IMR-90 (cell line): Measurements from ENCODE around the gene ANKFN1. TPM values are rescaled to one million over a fixed set of nuclear protein-coding genes. Genes with fewer than 3 reads are reported as not detected.

ENCODE experiments used
- ATAC-seq: fragments of 200-7000 bp; cut with Tn5 transposase; 2 replicates; pipeline ENCODE4 v1.9.1; 2020; ENCODE audit warnings: low read depth, mild to moderate bottlenecking, moderate library complexity
- BruUV-seq: library from RNA; stranded (reverse); fragments of 400-500 nt; replicated peaks from 2 replicates; lab custom pipeline; 2021; lab: Mats Ljungman, UMichigan
- CTCF ChIA-PET: fragments of 300-600 bp; formaldehyde crosslinking; extraction: SDS; loops from one replicate; lab custom pipeline; 2021; ENCODE audit warnings: antibody characterized with exemption; lab: Yijun Ruan, JAX
- POLR2A ChIA-PET: fragments of 300-600 bp; sonication (Branson Sonifier 250); formaldehyde crosslinking; loops from one replicate; lab custom pipeline; 2022; ENCODE audit warnings: antibody characterized with exemption; ENCODE audit not compliant: unreplicated experiment; lab: Charles Lee
- DNase-seq: peaks from one replicate; pipeline ENCODE4 v3.0.0; 2013
- H2AFZ ChIP-seq: replicated peaks from 2 replicates; pipeline ENCODE3; 2013; ENCODE audit warnings: low read length, mild to moderate bottlenecking; ENCODE audit not compliant: poor library complexity
- H2AK5ac ChIP-seq: 2 replicates; pipeline ENCODE4 v1.6.1; 2013; ENCODE audit warnings: low read depth, low read length, inconsistent platforms
- H2AK9ac ChIP-seq: replicated peaks from 2 replicates; pipeline ENCODE3; 2013; ENCODE audit warnings: mild to moderate bottlenecking, low read depth, low read length, moderate library complexity; ENCODE audit not compliant: poor library complexity
- H2BK120ac ChIP-seq: 2 replicates; pipeline ENCODE4 v1.6.1; 2013; ENCODE audit warnings: low read depth, low read length, inconsistent platforms
- H2BK15ac ChIP-seq: 3 replicates; pipeline ENCODE4 v1.6.1; 2013; ENCODE audit warnings: low read depth, low read length, inconsistent platforms
- H2BK20ac ChIP-seq: 2 replicates; pipeline ENCODE4 v1.6.1; 2013; ENCODE audit warnings: low read depth, mild to moderate bottlenecking, inconsistent platforms, low read length, moderate library complexity
- H2BK5ac ChIP-seq: 2 replicates; pipeline ENCODE4 v1.6.1; 2013; ENCODE audit warnings: mild to moderate bottlenecking, low read depth, low read length, inconsistent platforms; ENCODE audit not compliant: poor library complexity, severe bottlenecking
- H3K14ac ChIP-seq: replicated peaks from 2 replicates; pipeline ENCODE4 v1.6.1; 2013; ENCODE audit warnings: low read depth, low read length, inconsistent platforms
- H3K18ac ChIP-seq: 2 replicates; pipeline ENCODE4 v1.6.1; 2013; ENCODE audit warnings: low read depth, low read length, control low read depth
- H3K23ac ChIP-seq: 2 replicates; pipeline ENCODE4 v1.6.1; 2013; ENCODE audit warnings: low read depth, low read length, inconsistent platforms
- H3K27ac ChIP-seq: 2 replicates; pipeline ENCODE4 v1.5.1; 2013; ENCODE audit warnings: mild to moderate bottlenecking, control low read depth, low read length; ENCODE audit not compliant: insufficient read depth
- H3K27me3 ChIP-seq: 2 replicates; pipeline ENCODE4 v1.6.1; 2013; ENCODE audit warnings: low read length; ENCODE audit not compliant: control insufficient read depth, insufficient read depth
- H3K36me3 ChIP-seq: 2 replicates; pipeline ENCODE4 v1.6.1; 2013; ENCODE audit warnings: low read length, mixed read lengths; ENCODE audit not compliant: control insufficient read depth, insufficient read depth
- H3K4ac ChIP-seq: 2 replicates; pipeline ENCODE4 v1.6.1; 2013; ENCODE audit warnings: low read depth, low read length, inconsistent platforms
- H3K4me1 ChIP-seq: 2 replicates; pipeline ENCODE4 v1.6.1; 2013; ENCODE audit warnings: low read length, mixed read lengths; ENCODE audit not compliant: control insufficient read depth, insufficient read depth
- H3K4me2 ChIP-seq: 2 replicates; pipeline ENCODE4 v1.6.1; 2013; ENCODE audit warnings: low read depth, mild to moderate bottlenecking, control low read depth, low read length, moderate library complexity
- H3K4me3 ChIP-seq: 2 replicates; pipeline ENCODE4 v1.5.1; 2013; ENCODE audit warnings: low read depth, mild to moderate bottlenecking, control low read depth, low read length, moderate library complexity; ENCODE audit not compliant: insufficient read depth
- H3K56ac ChIP-seq: 2 replicates; pipeline ENCODE4 v1.6.1; 2013; ENCODE audit warnings: low read length, inconsistent platforms; ENCODE audit not compliant: insufficient read depth; ENCODE audit errors: extremely low read depth
- H3K79me1 ChIP-seq, 2 experiments: 2 replicates each; pipeline ENCODE4 v1.6.1; 2013; ENCODE audit warnings: low read length in 2 of 2, inconsistent platforms in 1 of 2, low read depth in 1 of 2
- H3K9ac ChIP-seq: 2 replicates; pipeline ENCODE4 v1.6.1; 2013; ENCODE audit warnings: low read depth, low read length, control low read depth
- H3K9me1 ChIP-seq: 2 replicates; pipeline ENCODE4 v1.6.1; 2013; ENCODE audit warnings: low read length, inconsistent platforms; ENCODE audit not compliant: insufficient read depth
- H3K9me3 ChIP-seq: 2 replicates; pipeline ENCODE4 v1.6.1; 2013; ENCODE audit warnings: low read length; ENCODE audit not compliant: control insufficient read depth, insufficient read depth
- H4K20me1 ChIP-seq: 2 replicates; pipeline ENCODE4 v1.6.1; 2013; ENCODE audit warnings: low read length, inconsistent platforms; ENCODE audit not compliant: insufficient read depth
- H4K5ac ChIP-seq: 2 replicates; pipeline ENCODE4 v1.6.1; 2013; ENCODE audit warnings: mild to moderate bottlenecking, low read depth, low read length, control low read depth
- H4K8ac ChIP-seq, 2 experiments: 2 replicates each; pipeline ENCODE4 v1.6.1; 2013; ENCODE audit warnings: low read depth in 2 of 2, low read length in 2 of 2, control low read depth in 1 of 2, inconsistent platforms in 1 of 2
- H4K91ac ChIP-seq: 2 replicates; pipeline ENCODE4 v1.6.1; 2013; ENCODE audit warnings: low read depth, low read length, inconsistent platforms; ENCODE audit not compliant: insufficient read depth
- BHLHE40 ChIP-seq: fragments of 150-350 bp; IDR thresholded peaks from 2 replicates; pipeline ENCODE4 v1.6.1; 2016; ENCODE audit warnings: mild to moderate bottlenecking, low read depth, low read length
- CEBPB ChIP-seq: IDR thresholded peaks from 2 replicates; pipeline ENCODE4 v1.6.1; 2012; ENCODE audit warnings: low read depth, low read length, improper control_type of control experiment
- CHD1 ChIP-seq: IDR thresholded peaks from 2 replicates; pipeline ENCODE4 v1.6.1; 2012; ENCODE audit warnings: low read depth, low read length, improper control_type of control experiment
- FOS ChIP-seq: fragments of 150-350 bp; IDR thresholded peaks from 2 replicates; pipeline ENCODE4 v1.6.1; 2016; ENCODE audit warnings: low read depth, low read length
- MAFK ChIP-seq: IDR thresholded peaks from 2 replicates; pipeline ENCODE4 v1.6.1; 2012; ENCODE audit warnings: low read depth, low read length, improper control_type of control experiment
- MAZ ChIP-seq: IDR thresholded peaks from 2 replicates; pipeline ENCODE4 v1.6.1; 2012; ENCODE audit warnings: low read depth, mild to moderate bottlenecking, low read length, improper control_type of control experiment, moderate library complexity, borderline replicate concordance
- MXI1 ChIP-seq: IDR thresholded peaks from 2 replicates; pipeline ENCODE4 v1.6.1; 2012; ENCODE audit warnings: low read depth, mild to moderate bottlenecking, low read length, moderate library complexity, borderline replicate concordance
- POLR2A ChIP-seq: IDR thresholded peaks from 2 replicates; pipeline ENCODE4 v1.6.1; 2012; ENCODE audit warnings: mild to moderate bottlenecking, low read depth, low read length
- RAD21 ChIP-seq: IDR thresholded peaks from 2 replicates; pipeline ENCODE4 v1.6.1; 2012; ENCODE audit warnings: low read length, improper control_type of control experiment
- RCOR1 ChIP-seq: IDR thresholded peaks from 2 replicates; pipeline ENCODE4 v1.6.1; 2012; ENCODE audit warnings: mild to moderate bottlenecking, low read length, improper control_type of control experiment; ENCODE audit not compliant: insufficient replicate concordance
- RFX5 ChIP-seq: IDR thresholded peaks from 2 replicates; pipeline ENCODE4 v1.8.0; 2012; ENCODE audit warnings: low read depth, mild to moderate bottlenecking, low read length, moderate library complexity
- SMC3 ChIP-seq: fragments of 150-350 bp; IDR thresholded peaks from 2 replicates; pipeline ENCODE4 v1.6.1; 2016; ENCODE audit warnings: low read depth, mild to moderate bottlenecking, antibody characterized with exemption, low read length, moderate library complexity
- USF2 ChIP-seq: fragments of 150-350 bp; IDR thresholded peaks from 2 replicates; pipeline ENCODE4 v1.6.1; 2017; ENCODE audit warnings: mild to moderate bottlenecking, antibody characterized with exemption, low read length, low read depth
- WGBS, 2 experiments: methylation state at CpG; one replicate each; pipeline versions ENCODE4 v1.1.5 to v1.1.7; 2013; ENCODE audit warnings: missing lambda C conversion rate in 2 of 2; ENCODE audit not compliant: insufficient read length in 1 of 2; ENCODE audit errors: extremely low coverage in 2 of 2; 5-methylcytosine and 5-hydroxymethylcytosine counted together
- dilution Hi-C: fragments of 300-500 bp; cut with HindIII; formaldehyde crosslinking; loops from one replicate; pipeline ENCODE4 v1.14.3; 2018; ENCODE audit warnings: low sequenced_read_pairs; ENCODE audit not compliant: unreplicated experiment
- in situ Hi-C: fragments of 300-500 bp; cut with MboI; formaldehyde crosslinking; loops from 3 replicates; pipeline ENCODE4 v1.14.3; 2019; ENCODE audit warnings: low sequenced_read_pairs, inconsistent platforms, mixed read lengths
- intact Hi-C: fragments of 100-400 bp; cut with micrococcal nuclease; formaldehyde crosslinking; loops from 2 replicates; pipeline ENCODE4 v1.10.0; 2022
- polyA plus RNA-seq, 3 experiments: library from polyadenylated mRNA; depleted of rRNA; stranded (reverse); fragments of >200 nt; gene quantifications; 2 replicates each; pipeline ENCODE4 v1.2.3, GENCODE V29; 2012; ENCODE audit warnings: low replicate concordance in 1 of 3
- total RNA-seq: library from RNA; depleted of rRNA; stranded (reverse); fragments of >200 nt; gene quantifications from 2 replicates; pipeline ENCODE4 v1.2.3, GENCODE V29; 2012
- TF ChIP-seq, protein P1 (sequence below): fragments of 150-350 bp; IDR thresholded peaks from 2 replicates; pipeline ENCODE4 v1.6.1; 2016; ENCODE audit warnings: low read depth, mild to moderate bottlenecking, low read length, moderate library complexity, borderline replicate concordance

Gene ANKFN1
- total and polyA plus RNA-seq, 2 of the 4 experiments (the other 2 are of a cell fraction), result not detected

- Histone ChIP-seq H3K36me3 (no peaks in the 10 kb centered on the region), H3K23ac (peak overlapping the region; percentile 24; the same call in 1 of the 2 replicates), H2BK15ac (peak overlapping the region; percentile 53; the same call in 2 of the 3 replicates), H3K9me3 (no peaks in the 10 kb centered on the region), H2AK5ac (peak overlapping the region; percentile 70; the same call in 1 of the 2 replicates), H3K56ac (no peak overlapping the region), H4K20me1 (no peaks in the 10 kb centered on the region), H2AK9ac (no peak overlapping the region), H4K5ac (no peak overlapping the region; the same call in 1 of the 2 replicates), H3K4me3 (no peak overlapping the region), H3K27me3 (no peaks in the 10 kb centered on the region), H4K8ac (peak overlapping the region; percentile 13 to 32; a peak in 3 of 4 replicates), H2BK20ac (peak overlapping the region; percentile 57), H3K9ac (no peak overlapping the region), H3K9me1 (no peaks in the 10 kb centered on the region), H3K27ac (no peak overlapping the region), H3K4me1 (peaks cover 3% of the 10 kb centered on the region), H3K14ac (peak overlapping the region; percentile 53), H3K4me2 (no peak overlapping the region), H2BK120ac (peak overlapping the region; percentile 70), H4K91ac (peak overlapping the region; percentile 58), H2BK5ac (peak overlapping the region; percentile 35), H3K4ac (peak overlapping the region; percentile 55; the same call in 1 of the 2 replicates), H3K18ac (peak overlapping the region; percentile 77; the same call in 1 of the 2 replicates), H2AFZ (no peak overlapping the region), H3K79me1 (no peaks in the 10 kb centered on the region)
- dilution Hi-C loops (no loop called here), in situ Hi-C loops (no loop called here), intact Hi-C loops (loop anchor here (5.0 to 10.0 kb wide), 3 partner anchors 400 to 793 kb away; no protein-coding TSS in a partner anchor)
- ChIA-PET CTCF (no interaction called here), POLR2A (no interaction called here)
- no peak for ATAC-seq
- whole genome bisulfite sequencing, 2 experiments, result no CpG with 5 or more reads among the region's 4 CpGs
- BruUV-seq, result no TSS peak
- DNase-seq, result no peak
- TF ChIP-seq SMC3 (no peak), CHD1 (no peak), MAZ (no peak), BHLHE40 (no peak), MAFK (no peak), MXI1 (no peak), CEBPB (no peak), USF2 (no peak), RAD21 (no peak), FOS (no peak), POLR2A (no peak), RFX5 (no peak), RCOR1 (no peak)
- TF ChIP-seq, protein P1, sequence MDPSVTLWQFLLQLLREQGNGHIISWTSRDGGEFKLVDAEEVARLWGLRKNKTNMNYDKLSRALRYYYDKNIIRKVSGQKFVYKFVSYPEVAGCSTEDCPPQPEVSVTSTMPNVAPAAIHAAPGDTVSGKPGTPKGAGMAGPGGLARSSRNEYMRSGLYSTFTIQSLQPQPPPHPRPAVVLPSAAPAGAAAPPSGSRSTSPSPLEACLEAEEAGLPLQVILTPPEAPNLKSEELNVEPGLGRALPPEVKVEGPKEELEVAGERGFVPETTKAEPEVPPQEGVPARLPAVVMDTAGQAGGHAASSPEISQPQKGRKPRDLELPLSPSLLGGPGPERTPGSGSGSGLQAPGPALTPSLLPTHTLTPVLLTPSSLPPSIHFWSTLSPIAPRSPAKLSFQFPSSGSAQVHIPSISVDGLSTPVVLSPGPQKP, result no peak
Observed at GRCh38 chr17:56317351-56318208, 164.3 kb downstream of the ANKFN1 start.
